Measurements from ENCODE around the gene MCM8.

The MCM8 gene

DNA sequence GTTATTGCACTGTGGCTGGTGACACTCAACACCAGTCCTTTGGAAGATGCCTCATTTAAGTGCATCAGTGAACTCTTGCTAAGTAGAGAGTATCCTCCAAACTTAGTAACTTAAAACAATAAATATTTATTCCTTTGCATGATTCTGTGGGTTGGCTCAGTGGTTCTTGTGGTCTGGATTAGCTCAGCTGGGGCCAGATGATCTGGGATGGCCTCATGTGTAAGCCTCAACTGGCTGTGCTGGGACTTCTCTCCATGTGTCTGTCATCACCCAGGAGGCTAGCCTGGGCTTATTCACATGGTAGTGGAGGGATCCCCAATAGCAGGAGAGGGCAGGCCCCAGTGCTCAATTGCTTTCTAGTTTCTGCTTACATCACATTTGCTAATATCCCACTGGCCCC is 95.1 kb downstream of the MCM8 start:
- no peak for DNase-seq

DNA sequence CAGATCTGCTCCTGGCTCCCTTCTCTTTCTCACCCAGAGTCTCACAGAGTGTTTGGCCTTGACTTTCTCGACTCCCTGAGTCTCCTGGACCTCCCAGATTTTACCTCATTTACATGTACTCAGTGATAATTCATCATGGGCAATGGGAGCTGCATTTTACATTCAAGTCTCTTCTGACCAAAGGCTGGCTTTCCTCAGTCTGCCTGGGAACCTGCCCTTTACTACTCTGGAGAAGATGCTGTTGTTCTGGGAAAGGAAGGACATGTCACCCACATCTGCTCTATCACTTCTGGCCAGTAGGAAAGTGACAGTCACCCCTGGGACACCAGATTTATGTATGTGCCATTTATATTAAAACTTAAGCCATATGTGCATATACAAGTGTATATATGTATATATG is 96.0 kb downstream of the MCM8 start:
- DNase-seq = no peak

- no peak for DNase-seq
Observed at GRCh38 chr20:6048391-6048790, 97.9 kb downstream of the MCM8 start.
